GM21423 (cell line): Measurements from ENCODE around the gene DLGAP1.
"Not testable (repeated sequence)": the region's sequence is repeated elsewhere in the genome, so short reads cannot be mapped to it uniquely, and the experiment has no call there.

Source experiments
- ATAC-seq: cut with Tn5 transposase; IDR thresholded peaks from one replicate; pipeline ENCODE4 v1.9.1; 2021; ENCODE audit warnings: mild to moderate bottlenecking, moderate library complexity; ENCODE audit not compliant: unreplicated experiment

The DLGAP1 gene

DNA sequence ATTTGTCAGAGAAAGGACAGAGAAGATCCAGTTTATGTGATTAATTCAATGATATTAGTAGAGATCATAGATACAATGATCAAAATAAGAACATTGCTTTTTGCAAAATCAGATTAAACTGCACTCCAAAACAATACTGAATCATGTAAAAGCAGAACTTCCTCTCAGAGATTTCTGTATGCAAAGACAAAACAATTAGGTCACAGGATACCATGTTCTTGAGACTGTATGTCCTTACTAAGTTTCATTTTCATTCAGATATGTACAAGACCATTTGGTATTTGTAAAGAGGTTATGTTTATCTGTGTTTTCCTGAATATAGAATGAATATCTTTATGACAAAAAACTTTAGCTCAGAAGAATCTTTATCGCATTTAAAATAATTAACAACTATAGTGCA is 161.8 kb downstream of the DLGAP1 start:
- no peak for ATAC-seq

GRCh38 chr18:4292696-4293095 is 162.4 kb downstream of the DLGAP1 start:
- ATAC-seq, result no peak

- ATAC-seq, result not testable (repeated sequence)
These were observed 167.8 kb downstream of the DLGAP1 start for GRCh38 chr18:4287340-4287739.

- no peak for ATAC-seq
These were observed 168.9 kb downstream of the DLGAP1 start for GRCh38 chr18:4286256-4286655.

DNA sequence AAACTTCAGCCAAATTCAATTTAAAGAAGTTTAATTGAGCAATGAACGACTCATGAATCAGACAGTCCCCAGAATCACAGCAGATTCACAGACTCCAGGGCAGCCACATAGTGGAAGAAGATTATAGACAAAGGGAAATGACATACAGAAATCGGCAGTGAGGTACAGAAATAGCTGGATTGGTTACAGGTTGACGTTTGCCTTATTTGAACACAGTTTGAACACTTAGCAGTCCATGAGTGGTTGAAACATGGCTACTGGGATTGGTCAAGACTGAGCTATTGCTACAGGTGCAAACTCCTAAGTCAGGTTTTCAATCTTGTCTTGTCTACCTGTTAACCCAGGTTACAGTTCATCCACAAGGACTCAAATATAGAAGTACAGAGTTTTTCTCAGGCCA is 169.6 kb downstream of the DLGAP1 start:
- no peak for ATAC-seq

DNA sequence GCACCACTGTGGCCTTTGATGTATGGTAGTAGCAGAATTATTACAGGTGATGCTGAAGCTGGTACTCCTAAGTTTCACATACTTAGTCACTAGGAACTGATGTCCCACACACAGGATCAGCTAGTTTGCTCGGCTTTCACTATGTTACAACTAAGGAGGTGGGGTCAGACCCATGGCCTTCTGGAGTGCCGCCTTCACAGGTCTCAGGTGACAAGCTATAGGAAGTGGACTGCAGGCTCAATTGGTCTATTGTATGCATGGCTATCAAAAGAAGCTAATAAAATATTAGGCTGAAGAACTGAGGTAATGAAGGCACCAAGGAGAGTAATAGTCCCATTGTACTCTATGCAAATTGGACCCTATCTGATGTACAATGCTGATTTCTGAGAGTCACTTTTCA is 170.6 kb downstream of the DLGAP1 start:
- no peak for ATAC-seq

- no peak for ATAC-seq
These were observed 171.3 kb downstream of the DLGAP1 start for GRCh38 chr18:4283746-4284291.

GRCh38 chr18:4282954-4283353 is 172.2 kb downstream of the DLGAP1 start:
- ATAC-seq, result no peak

DNA sequence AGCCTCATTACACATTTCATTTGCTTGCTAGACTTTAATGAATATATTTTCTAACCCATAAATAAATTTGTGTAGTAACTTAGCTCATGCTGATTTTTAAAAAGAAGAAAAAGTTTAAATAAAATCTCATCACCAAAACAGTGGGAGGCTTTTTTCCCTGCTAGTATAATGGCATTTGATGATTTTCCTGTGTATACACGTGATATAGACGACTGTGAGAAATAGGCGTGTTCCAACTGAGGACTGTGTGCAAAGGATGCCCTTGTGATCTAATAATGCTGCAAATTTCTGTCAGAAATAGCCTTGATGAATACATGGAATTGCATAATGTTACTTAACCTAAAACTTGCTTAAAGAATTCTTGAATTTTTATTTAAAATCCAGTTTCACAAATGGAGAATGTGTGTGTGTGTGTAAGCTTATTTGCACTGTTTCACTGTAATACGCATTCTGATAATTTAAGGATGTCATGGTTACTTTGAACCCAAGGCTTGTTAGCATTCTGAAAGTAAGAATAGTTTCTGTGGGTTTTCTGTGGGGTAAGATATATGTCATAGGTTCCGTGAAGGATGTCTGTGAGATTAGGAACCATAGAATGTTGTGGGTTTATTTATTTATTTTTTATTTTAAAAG is 178.0 kb downstream of the DLGAP1 start:
- no peak for ATAC-seq

DNA sequence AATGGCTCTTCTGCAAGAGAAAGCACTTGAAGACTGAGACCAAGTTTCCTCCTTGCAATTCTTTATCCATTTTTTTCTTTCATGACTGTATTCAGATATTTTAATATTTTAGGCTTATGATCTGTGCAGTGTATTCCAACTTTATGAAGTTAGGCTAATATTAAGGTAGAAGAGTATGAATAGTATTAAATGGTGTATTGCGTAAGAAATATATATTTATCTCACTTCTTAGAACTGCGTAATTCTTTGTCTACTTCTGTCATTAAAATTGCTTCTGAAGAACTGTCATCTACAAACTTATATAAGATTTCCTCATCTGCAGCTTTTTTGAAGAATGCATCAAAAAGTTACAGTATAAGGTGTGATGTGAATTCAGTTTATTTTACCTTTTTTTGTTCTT is 183.2 kb downstream of the DLGAP1 start:
- ATAC-seq, result no peak

- ATAC-seq, result no peak
These were observed 184.1 kb downstream of the DLGAP1 start for GRCh38 chr18:4270988-4271387.

DNA sequence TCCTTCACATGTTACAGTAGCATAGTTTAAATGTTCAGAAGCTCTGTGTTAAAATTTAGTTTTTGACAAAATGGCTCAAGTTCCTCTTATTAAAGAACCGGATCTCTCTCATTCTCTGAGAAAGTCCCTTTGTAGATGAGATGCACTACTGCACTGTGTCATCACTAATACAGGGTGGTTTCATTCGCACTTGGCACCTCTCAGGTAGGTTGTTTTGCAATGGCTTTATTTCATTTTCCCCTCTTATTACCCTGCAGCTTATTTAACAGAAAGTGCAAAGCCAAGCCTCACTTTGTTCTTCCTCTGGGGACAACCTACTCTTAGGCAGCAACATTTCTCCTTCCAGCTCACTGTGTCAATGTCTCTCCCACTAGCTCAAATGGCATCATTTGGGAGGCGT is 185.1 kb downstream of the DLGAP1 start:
- no peak for ATAC-seq

GRCh38 chr18:4267641-4268040 is 187.5 kb downstream of the DLGAP1 start:
- ATAC-seq, result no peak

GRCh38 chr18:4264347-4264791 is 190.7 kb downstream of the DLGAP1 start:
- ATAC-seq, result no peak

GRCh38 chr18:4260107-4260506 is 195.0 kb downstream of the DLGAP1 start:
- ATAC-seq, result no peak

DNA sequence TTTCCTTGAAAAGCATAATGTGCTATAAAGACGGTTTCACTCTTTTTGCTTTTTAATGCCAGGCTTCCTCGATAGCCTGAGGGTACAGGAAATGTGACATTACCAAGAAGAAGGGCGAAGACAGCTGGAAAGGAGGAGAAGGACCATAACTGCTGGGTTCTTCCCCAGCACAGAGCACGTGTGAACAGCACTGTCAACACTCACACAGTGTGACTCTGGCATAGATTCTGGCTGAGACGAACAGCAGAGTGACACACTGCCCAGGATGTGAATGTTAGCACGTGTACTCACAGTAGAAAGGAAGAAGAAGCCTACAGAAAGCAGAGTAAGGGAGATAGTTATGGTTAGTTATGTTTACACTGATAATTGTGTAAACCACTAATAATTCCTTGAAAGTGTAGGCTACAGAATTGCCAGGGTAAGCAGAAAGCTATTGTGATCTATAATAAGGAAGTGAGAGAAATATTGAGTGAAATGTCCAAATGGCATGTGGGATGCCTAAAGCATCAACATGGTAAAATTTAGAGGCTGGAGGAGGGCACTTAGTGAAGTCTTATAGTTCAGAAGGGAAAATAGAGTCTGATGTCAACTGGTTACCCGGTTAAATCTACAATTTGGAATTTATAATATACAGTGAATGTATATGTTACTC is 198.2 kb downstream of the DLGAP1 start:
- ATAC-seq, result no peak

- ATAC-seq, result no peak
These were observed 200.3 kb downstream of the DLGAP1 start for GRCh38 chr18:4254840-4255239.

- no peak for ATAC-seq
These were observed 202.3 kb downstream of the DLGAP1 start for GRCh38 chr18:4252829-4253228.

- no peak for ATAC-seq
These were observed 203.2 kb downstream of the DLGAP1 start for GRCh38 chr18:4251873-4252272.

DNA sequence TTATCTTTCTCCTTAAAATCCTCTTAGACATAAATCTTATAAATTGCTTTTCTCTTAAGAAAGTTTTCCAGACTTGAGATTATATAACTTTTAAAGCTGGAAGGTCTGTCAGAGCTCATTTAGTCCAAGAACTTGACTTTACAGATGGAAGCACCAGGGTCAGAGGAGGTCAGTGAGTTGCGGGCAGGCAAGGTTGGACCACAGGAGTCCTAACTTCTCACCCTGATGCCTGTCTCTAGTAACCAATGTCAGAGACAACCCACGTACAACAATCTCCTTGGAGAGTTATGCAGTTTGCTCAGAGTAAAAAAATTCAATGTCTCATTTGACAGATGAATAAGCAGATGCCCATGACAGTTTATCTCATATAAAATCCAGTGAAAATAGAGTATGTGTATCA is 203.9 kb downstream of the DLGAP1 start:
- ATAC-seq, result no peak

- ATAC-seq, result no peak
These were observed 205.0 kb downstream of the DLGAP1 start for GRCh38 chr18:4250141-4250540.

- no peak for ATAC-seq
These were observed 206.4 kb downstream of the DLGAP1 start for GRCh38 chr18:4248686-4249085.

GRCh38 chr18:4246374-4246773 is 208.7 kb downstream of the DLGAP1 start:
- ATAC-seq, result no peak
